SK-N-SH (cell line): ENCODE results near the gene ZC3H7B. TPM values are rescaled to one million over a fixed set of nuclear protein-coding genes. Genes with fewer than 3 reads are reported as not detected.

Source experiments
- CTCF ChIA-PET: fragments of 300-600, 350-600 bp; formaldehyde crosslinking; extraction: SDS; loops from one replicate; lab custom pipeline; 2021; lab: Yijun Ruan, JAX
- POLR2A ChIA-PET: fragments of 350-600 bp; sonication (Branson Sonifier 250); formaldehyde crosslinking; extraction: SDS; loops from one replicate; lab custom pipeline; 2020; ENCODE audit warnings: antibody characterized with exemption, inconsistent platforms; lab: Yijun Ruan, JAX
- DNase-seq: peaks from one replicate; pipeline ENCODE4 v3.0.0; 2012
- H2AFZ ChIP-seq: fragments of 200-600 bp; sonication (generic); 2 replicates; pipeline ENCODE4 v1.8.1; 2016; ENCODE audit warnings: antibody characterized with exemption, mild to moderate bottlenecking, low read depth
- H3F3A ChIP-seq: fragments of 200-600 bp; sonication (generic); replicated peaks from 2 replicates; pipeline ENCODE3; 2016; ENCODE audit warnings: antibody characterized with exemption, mild to moderate bottlenecking; ENCODE audit not compliant: insufficient read depth
- H3K27ac ChIP-seq, 2 experiments: fragments of 200-500 bp in 1 of 2; fragments of 200-600 bp in 1 of 2; sonication (Bioruptor generic) in 1 of 2; sonication (generic), shearing (Covaris generic) in 1 of 2; 2 replicates each; pipeline versions ENCODE4 v1.5.1 to v1.6.1; 2014 to 2016; ENCODE audit warnings: low read depth in 2 of 2, inconsistent platforms in 1 of 2, low read length in 1 of 2, mild to moderate bottlenecking in 1 of 2, mixed read lengths in 1 of 2
- H3K27me3 ChIP-seq: fragments of 200-600 bp; sonication (generic), shearing (Covaris generic); 2 replicates; pipeline ENCODE4 v1.6.1; 2016; ENCODE audit warnings: mixed run types; ENCODE audit not compliant: insufficient read depth
- H3K36me3 ChIP-seq, 2 experiments: fragments of 200-500 bp in 1 of 2; fragments of 200-600 bp in 1 of 2; sonication (Bioruptor generic) in 1 of 2; sonication (generic) in 1 of 2; replicated peaks in 1 of 2; 2 replicates each; pipeline versions ENCODE3 to v1.5.1; 2014 to 2016; ENCODE audit warnings: low read length in 1 of 2, mild to moderate bottlenecking in 1 of 2; ENCODE audit not compliant: insufficient read depth in 2 of 2, control insufficient read depth in 1 of 2
- H3K4me1 ChIP-seq, 2 experiments: fragments of 200-500 bp in 1 of 2; fragments of 200-600 bp in 1 of 2; sonication (Bioruptor generic) in 1 of 2; sonication (generic), shearing (Covaris generic) in 1 of 2; 2 replicates each; pipeline versions ENCODE4 v1.5.1 to v1.6.1; 2014 to 2016; ENCODE audit warnings: low read depth in 1 of 2, low read length in 1 of 2, mixed run types in 1 of 2; ENCODE audit not compliant: insufficient read depth in 2 of 2, control insufficient read depth in 1 of 2
- H3K4me2 ChIP-seq: fragments of 200-600 bp; sonication (generic), shearing (Covaris generic); 2 replicates; pipeline ENCODE4 v1.6.1; 2017; ENCODE audit warnings: mixed run types
- H3K4me3 ChIP-seq, 2 experiments: fragments of 200-500 bp in 1 of 2; fragments of 200-600 bp in 1 of 2; sonication (Bioruptor generic) in 1 of 2; sonication (generic), shearing (Covaris generic) in 1 of 2; 2 replicates each; pipeline versions ENCODE4 v1.5.1 to v1.8.1; 2014 to 2016; ENCODE audit warnings: low read depth in 2 of 2, inconsistent platforms in 1 of 2, low read length in 1 of 2, mild to moderate bottlenecking in 1 of 2, mixed read lengths in 1 of 2, moderate library complexity in 1 of 2
- H3K79me2 ChIP-seq: fragments of 200-600 bp; sonication (generic); 2 replicates; pipeline ENCODE4 v1.8.1; 2017; ENCODE audit warnings: mild to moderate bottlenecking; ENCODE audit not compliant: insufficient read depth
- H3K9ac ChIP-seq: fragments of 200-600 bp; sonication (generic); 2 replicates; pipeline ENCODE4 v1.6.1; 2017; ENCODE audit warnings: mixed run types
- H3K9me2 ChIP-seq: fragments of 200-600 bp; sonication (generic); 2 replicates; pipeline ENCODE4 v1.6.1; 2017; ENCODE audit warnings: mixed run types
- H3K9me3 ChIP-seq: fragments of 200-600 bp; sonication (generic); 2 replicates; pipeline ENCODE4 v1.6.1; 2017; ENCODE audit warnings: mixed run types, mild to moderate bottlenecking, moderate library complexity
- H4K20me1 ChIP-seq: fragments of 200-600 bp; sonication (generic); 2 replicates; pipeline ENCODE4 v1.6.1; 2017; ENCODE audit warnings: mild to moderate bottlenecking, mixed run types; ENCODE audit not compliant: insufficient read depth
- ELF1 ChIP-seq: IDR thresholded peaks from 2 replicates; pipeline ENCODE4 v1.4.0; 2012
- EZH2phosphoT487 ChIP-seq: fragments of 200-600 bp; sonication (generic); IDR thresholded peaks from 2 replicates; pipeline ENCODE4 v1.6.1; 2017; ENCODE audit warnings: low read depth, mixed run types, mild to moderate bottlenecking, antibody characterized with exemption, moderate library complexity, borderline replicate concordance
- FOXJ3 ChIP-seq: sonication (generic); formaldehyde crosslinking; IDR thresholded peaks from 2 replicates; pipeline ENCODE4 v1.5.1; 2020; ENCODE audit warnings: mild to moderate bottlenecking, missing genetic modification reagents
- FOXM1 ChIP-seq: IDR thresholded peaks from 2 replicates; pipeline ENCODE4 v1.4.0; 2012; ENCODE audit warnings: low read depth, mild to moderate bottlenecking
- GABPA ChIP-seq: IDR thresholded peaks from 2 replicates; pipeline ENCODE4 v1.4.0; 2012; ENCODE audit warnings: low read depth, mild to moderate bottlenecking
- GATA2 ChIP-seq: sonication (generic); formaldehyde crosslinking; IDR thresholded peaks from 2 replicates; pipeline ENCODE4 v1.5.0; 2020; ENCODE audit warnings: mild to moderate bottlenecking, missing genetic modification reagents
- NRF1 ChIP-seq: IDR thresholded peaks from 2 replicates; pipeline ENCODE4 v1.6.1; 2012; ENCODE audit warnings: low read depth, mild to moderate bottlenecking, low read length
- PBX3 ChIP-seq: IDR thresholded peaks from 2 replicates; pipeline ENCODE4; 2012
- RAD21 ChIP-seq: IDR thresholded peaks from 2 replicates; pipeline ENCODE4 v1.6.1; 2012; ENCODE audit warnings: mild to moderate bottlenecking, low read length
- RCOR1 ChIP-seq: fragments of 150-350 bp; IDR thresholded peaks from 2 replicates; pipeline ENCODE4 v1.6.1; 2017; ENCODE audit warnings: antibody characterized with exemption, low read length
- RXRA ChIP-seq: IDR thresholded peaks from 2 replicates; pipeline ENCODE4 v1.4.0; 2012; ENCODE audit warnings: low read depth, mild to moderate bottlenecking, borderline replicate concordance
- SIN3A ChIP-seq: IDR thresholded peaks from 2 replicates; pipeline ENCODE4 v1.6.1; 2012; ENCODE audit warnings: low read depth, mild to moderate bottlenecking, low read length, moderate library complexity, borderline replicate concordance
- SMC3 ChIP-seq: IDR thresholded peaks from 2 replicates; pipeline ENCODE4 v1.6.1; 2012; ENCODE audit warnings: low read depth, low read length, improper control_type of control experiment
- TAF1 ChIP-seq: IDR thresholded peaks from 2 replicates; pipeline ENCODE4 v1.6.1; 2012; ENCODE audit warnings: low read depth, mild to moderate bottlenecking, low read length, moderate library complexity, borderline replicate concordance
- TCF12 ChIP-seq: IDR thresholded peaks from 2 replicates; pipeline ENCODE4 v1.4.0; 2012
- YY1 ChIP-seq: IDR thresholded peaks from 2 replicates; pipeline ENCODE4 v1.4.0; 2012; ENCODE audit warnings: low read depth, mild to moderate bottlenecking
- ZBTB33 ChIP-seq: IDR thresholded peaks from 2 replicates; pipeline ENCODE4 v1.4.0; 2012; ENCODE audit warnings: low read depth, borderline replicate concordance
- WGBS: methylation state at CpG from one replicate; pipeline ENCODE4 v1.1.6; 2017; ENCODE audit warnings: low lambda C conversion rate; 5-methylcytosine and 5-hydroxymethylcytosine counted together
- polyA plus RNA-seq, 3 experiments: library from polyadenylated mRNA; depleted of rRNA; stranded (reverse); fragments of >200 nt; gene quantifications; 2 replicates each; pipeline ENCODE4 v1.2.3, GENCODE V29; 2012
- TF ChIP-seq, protein P1 (sequence below): fragments of 150-350 bp; IDR thresholded peaks from 2 replicates; pipeline ENCODE4 v1.6.1; 2017; ENCODE audit warnings: antibody characterized with exemption, low read length, low read depth, borderline replicate concordance
- TF ChIP-seq, protein P2 (sequence below): fragments of 150-350 bp; IDR thresholded peaks from 2 replicates; pipeline ENCODE4 v1.6.1; 2016; ENCODE audit warnings: mild to moderate bottlenecking, low read depth, low read length
- TF ChIP-seq, protein P3 (sequence below): IDR thresholded peaks from 2 replicates; pipeline ENCODE4 v1.4.0; 2012; ENCODE audit warnings: low read depth, borderline replicate concordance

Gene ZC3H7B
- polyA plus RNA-seq, 1 of the 3 experiments (the other 2 are of a cell fraction) = 27.1 TPM

DNA sequence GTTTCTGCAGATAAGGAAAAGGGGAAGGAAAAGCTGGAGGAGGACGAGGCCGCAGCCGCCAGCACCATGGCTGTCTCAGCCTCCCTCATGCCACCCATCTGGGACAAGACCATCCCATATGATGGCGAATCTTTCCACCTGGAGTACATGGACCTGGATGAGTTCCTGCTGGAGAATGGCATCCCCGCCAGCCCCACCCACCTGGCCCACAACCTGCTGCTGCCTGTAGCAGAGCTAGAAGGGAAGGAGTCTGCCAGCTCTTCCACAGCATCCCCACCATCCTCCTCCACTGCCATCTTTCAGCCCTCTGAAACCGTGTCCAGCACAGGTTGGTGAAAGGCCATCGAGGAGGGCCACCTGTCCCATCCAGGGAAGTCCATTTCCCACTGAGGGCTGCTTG lies 86.0 kb downstream of the ZC3H7B start:
- POLR2A ChIA-PET = no interaction called here
- Histone ChIP-seq H3K79me2 (peaks cover 13% of the 10 kb centered on the region; the same call in 1 of the 2 replicates), H3K36me3 (no peaks in the 10 kb centered on the region), H3K9me2 (no peaks in the 10 kb centered on the region), H2AFZ (no peak overlapping the region), H3K27me3 (no peaks in the 10 kb centered on the region), H3K27ac (no peak overlapping the region), H3K4me3 (no peak overlapping the region), H3K9me3 (no peaks in the 10 kb centered on the region), H3K4me1 (peaks cover 0 to 12% of the 10 kb centered on the region in 2 experiments; a peak in 1 of 4 replicates), H3K4me2 (no peak overlapping the region), H3F3A (no peaks in the 10 kb centered on the region), H4K20me1 (no peaks in the 10 kb centered on the region), H3K9ac (no peak overlapping the region)
- WGBS = 92% methylated on average over 5 of the region's 7 CpGs
- no peak for DNase-seq
- CTCF ChIA-PET = no interaction called here
- TF ChIP-seq, protein P1, sequence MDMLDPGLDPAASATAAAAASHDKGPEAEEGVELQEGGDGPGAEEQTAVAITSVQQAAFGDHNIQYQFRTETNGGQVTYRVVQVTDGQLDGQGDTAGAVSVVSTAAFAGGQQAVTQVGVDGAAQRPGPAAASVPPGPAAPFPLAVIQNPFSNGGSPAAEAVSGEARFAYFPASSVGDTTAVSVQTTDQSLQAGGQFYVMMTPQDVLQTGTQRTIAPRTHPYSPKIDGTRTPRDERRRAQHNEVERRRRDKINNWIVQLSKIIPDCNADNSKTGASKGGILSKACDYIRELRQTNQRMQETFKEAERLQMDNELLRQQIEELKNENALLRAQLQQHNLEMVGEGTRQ = no peak
- TF ChIP-seq FOXJ3 (CRISPR knock-in tag) (no peak), PBX3 (no peak), SIN3A (no peak), GABPA (no peak), SMC3 (no peak), TCF12 (no peak), YY1 (no peak), RCOR1 (no peak), ELF1 (no peak)

DNA sequence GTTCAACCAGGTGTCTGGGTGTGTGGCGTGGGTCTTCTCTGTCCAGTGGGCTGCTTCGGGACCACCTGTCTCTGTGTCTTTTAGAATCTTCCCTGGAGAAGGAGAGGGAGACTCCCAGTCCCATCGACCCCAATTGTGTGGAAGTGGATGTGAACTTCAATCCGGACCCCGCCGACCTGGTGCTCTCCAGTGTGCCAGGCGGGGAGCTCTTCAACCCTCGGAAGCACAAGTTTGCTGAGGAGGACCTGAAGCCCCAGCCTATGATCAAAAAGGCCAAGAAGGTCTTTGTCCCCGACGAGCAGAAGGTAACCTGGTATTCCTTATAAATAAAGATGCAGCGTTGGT lies 92.7 kb downstream of the ZC3H7B start:
- Histone ChIP-seq H3K4me2 (no peak overlapping the region), H3K27ac (peak overlapping the region in 1 of 2 experiments; percentile 76; a peak in 2 of 4 replicates), H3K9me2 (no peaks in the 10 kb centered on the region), H3K9me3 (no peaks in the 10 kb centered on the region), H3K27me3 (no peaks in the 10 kb centered on the region), H3F3A (no peaks in the 10 kb centered on the region), H3K36me3 (peaks cover 0 to 19% of the 10 kb centered on the region in 2 experiments), H3K4me1 (peaks cover 0 to 7% of the 10 kb centered on the region in 2 experiments; a peak in 1 of 4 replicates), H3K79me2 (no peaks in the 10 kb centered on the region), H4K20me1 (no peaks in the 10 kb centered on the region), H3K9ac (no peak overlapping the region), H2AFZ (no peak overlapping the region), H3K4me3 (no peak overlapping the region)
- WGBS = 76% methylated on average over 2 of the region's 11 CpGs
- ChIA-PET POLR2A (no interaction called here), CTCF (no interaction called here)
- no peak for DNase-seq
- TF ChIP-seq GATA2 (CRISPR knock-in tag) = no peak
- TF ChIP-seq, protein P2, sequence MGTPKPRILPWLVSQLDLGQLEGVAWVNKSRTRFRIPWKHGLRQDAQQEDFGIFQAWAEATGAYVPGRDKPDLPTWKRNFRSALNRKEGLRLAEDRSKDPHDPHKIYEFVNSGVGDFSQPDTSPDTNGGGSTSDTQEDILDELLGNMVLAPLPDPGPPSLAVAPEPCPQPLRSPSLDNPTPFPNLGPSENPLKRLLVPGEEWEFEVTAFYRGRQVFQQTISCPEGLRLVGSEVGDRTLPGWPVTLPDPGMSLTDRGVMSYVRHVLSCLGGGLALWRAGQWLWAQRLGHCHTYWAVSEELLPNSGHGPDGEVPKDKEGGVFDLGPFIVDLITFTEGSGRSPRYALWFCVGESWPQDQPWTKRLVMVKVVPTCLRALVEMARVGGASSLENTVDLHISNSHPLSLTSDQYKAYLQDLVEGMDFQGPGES = no peak
- no peak for TF ChIP-seq EZH2phosphoT487
- TF ChIP-seq, protein P1 = no peak
- TF ChIP-seq FOXM1 = no peak
- no peak for TF ChIP-seq ZBTB33
- no peak for TF ChIP-seq RXRA
- no peak for TF ChIP-seq RAD21
- TF ChIP-seq NRF1 = no peak
- TF ChIP-seq PBX3 = no peak
- TF ChIP-seq, protein P3, sequence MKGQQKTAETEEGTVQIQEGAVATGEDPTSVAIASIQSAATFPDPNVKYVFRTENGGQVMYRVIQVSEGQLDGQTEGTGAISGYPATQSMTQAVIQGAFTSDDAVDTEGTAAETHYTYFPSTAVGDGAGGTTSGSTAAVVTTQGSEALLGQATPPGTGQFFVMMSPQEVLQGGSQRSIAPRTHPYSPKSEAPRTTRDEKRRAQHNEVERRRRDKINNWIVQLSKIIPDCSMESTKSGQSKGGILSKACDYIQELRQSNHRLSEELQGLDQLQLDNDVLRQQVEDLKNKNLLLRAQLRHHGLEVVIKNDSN = no peak
- TF ChIP-seq TAF1 = no peak
